H9 (cell line): Measurements from ENCODE around the gene AKT1. TPM values are rescaled to one million over a fixed set of nuclear protein-coding genes. Genes with fewer than 3 reads are reported as not detected.

Experiments
- DNase-seq: peaks from one replicate; pipeline ENCODE4 v3.0.0-alpha.2; 2017
- H2AFZ ChIP-seq: one replicate; pipeline ENCODE4 v1.6.1; 2013; ENCODE audit warnings: mild to moderate bottlenecking, low read length, control low read depth, moderate library complexity
- H2AK5ac ChIP-seq: 2 replicates; pipeline ENCODE4 v1.6.1; 2013; ENCODE audit warnings: low read length, control low read depth, mixed read lengths; ENCODE audit not compliant: insufficient read length
- H2BK120ac ChIP-seq: one replicate; pipeline ENCODE4 v1.6.1; 2013; ENCODE audit warnings: low read depth, mild to moderate bottlenecking, low read length, control low read depth, inconsistent platforms; ENCODE audit not compliant: poor library complexity, severe bottlenecking
- H2BK12ac ChIP-seq: 2 replicates; pipeline ENCODE4 v1.6.1; 2013; ENCODE audit warnings: low read length, control low read depth, mixed read lengths, low read depth; ENCODE audit not compliant: insufficient read length
- H2BK15ac ChIP-seq: 2 replicates; pipeline ENCODE4 v1.6.1; 2013; ENCODE audit warnings: low read depth, low read length, control low read depth
- H2BK20ac ChIP-seq: one replicate; pipeline ENCODE4 v1.6.1; 2013; ENCODE audit warnings: low read depth, mild to moderate bottlenecking, low read length, control low read depth, inconsistent platforms; ENCODE audit not compliant: poor library complexity, severe bottlenecking
- H2BK5ac ChIP-seq: 2 replicates; pipeline ENCODE4 v1.6.1; 2013; ENCODE audit warnings: low read length, control low read depth, mixed read lengths; ENCODE audit not compliant: insufficient read length
- H3K14ac ChIP-seq: 2 replicates; pipeline ENCODE4 v1.6.1; 2013; ENCODE audit warnings: low read length, control low read depth; ENCODE audit not compliant: insufficient read depth
- H3K18ac ChIP-seq: 2 replicates; pipeline ENCODE4 v1.6.1; 2013; ENCODE audit warnings: low read depth, mild to moderate bottlenecking, mixed read lengths, low read length, control low read depth; ENCODE audit not compliant: insufficient read length
- H3K23ac ChIP-seq: 2 replicates; pipeline ENCODE4 v1.6.1; 2013; ENCODE audit warnings: low read length, control low read depth, mixed read lengths, low read depth; ENCODE audit not compliant: insufficient read length
- H3K23me2 ChIP-seq: 2 replicates; pipeline ENCODE4 v1.6.1; 2013; ENCODE audit warnings: low read depth, mild to moderate bottlenecking, mixed read lengths, low read length, control low read depth; ENCODE audit not compliant: insufficient read length, poor library complexity, severe bottlenecking
- H3K27ac ChIP-seq: 2 replicates; pipeline ENCODE4 v1.5.1; 2013; ENCODE audit warnings: low read length, control low read depth, mixed read lengths, low read depth; ENCODE audit not compliant: insufficient read length
- H3K27me3 ChIP-seq: 2 replicates; pipeline ENCODE4 v1.6.1; 2013; ENCODE audit warnings: low read length, control low read depth, inconsistent platforms; ENCODE audit not compliant: insufficient read depth
- H3K4ac ChIP-seq: 2 replicates; pipeline ENCODE4 v1.6.1; 2013; ENCODE audit warnings: low read depth, mild to moderate bottlenecking, control low read depth, inconsistent platforms, low read length, moderate library complexity
- H3K4me1 ChIP-seq: 2 replicates; pipeline ENCODE4 v1.6.1; 2013; ENCODE audit warnings: low read length, control low read depth, inconsistent platforms; ENCODE audit not compliant: insufficient read depth
- H3K4me2 ChIP-seq: 2 replicates; pipeline ENCODE4 v1.6.1; 2013; ENCODE audit warnings: low read length, control low read depth, mixed read lengths; ENCODE audit not compliant: insufficient read length, insufficient read depth
- H3K56ac ChIP-seq: 2 replicates; pipeline ENCODE4 v1.6.1; 2013; ENCODE audit warnings: low read depth, mild to moderate bottlenecking, mixed read lengths, low read length, control low read depth; ENCODE audit not compliant: insufficient read length
- H3K79me1 ChIP-seq: 2 replicates; pipeline ENCODE4 v1.6.1; 2013; ENCODE audit warnings: low read depth, mild to moderate bottlenecking, moderate library complexity, low read length, control low read depth, inconsistent platforms; ENCODE audit not compliant: insufficient read depth, poor library complexity, severe bottlenecking
- H3K79me2 ChIP-seq: 2 replicates; pipeline ENCODE4 v1.6.1; 2013; ENCODE audit warnings: low read length, control low read depth, inconsistent platforms; ENCODE audit not compliant: insufficient read depth
- H3K9ac ChIP-seq: 2 replicates; pipeline ENCODE4 v1.6.1; 2013; ENCODE audit warnings: low read length, control low read depth, mixed read lengths; ENCODE audit not compliant: insufficient read length; ENCODE audit errors: extremely low read depth
- H3K9me3 ChIP-seq: one replicate; pipeline ENCODE4 v1.6.1; 2013; ENCODE audit warnings: low read depth, low read length, inconsistent platforms; ENCODE audit not compliant: control insufficient read depth
- H3T11ph ChIP-seq: one replicate; pipeline ENCODE4 v1.6.1; 2013; ENCODE audit warnings: mild to moderate bottlenecking, low read length, control low read depth, inconsistent platforms
- H4K20me1 ChIP-seq: one replicate; pipeline ENCODE4 v1.6.1; 2013; ENCODE audit not compliant: control insufficient read depth, insufficient read length, insufficient read depth
- H4K5ac ChIP-seq: 2 replicates; pipeline ENCODE4 v1.6.1; 2013; ENCODE audit warnings: low read depth, mild to moderate bottlenecking, mixed read lengths, low read length, control low read depth; ENCODE audit not compliant: insufficient read length
- H4K8ac ChIP-seq: replicated peaks from 2 replicates; pipeline ENCODE4 v1.6.1; 2013; ENCODE audit warnings: low read length, control low read depth, mixed read lengths, low read depth; ENCODE audit not compliant: insufficient read length
- H4K91ac ChIP-seq: 2 replicates; pipeline ENCODE4 v1.6.1; 2013; ENCODE audit warnings: low read depth, mild to moderate bottlenecking, moderate library complexity, mixed read lengths, low read length, control low read depth; ENCODE audit not compliant: insufficient read length
- H3K27ac Mint-ChIP-seq, 3 experiments: 2 replicates in 2 of 3; 3 replicates in 1 of 3; pipeline ENCODE4 v1.8.0; 2020 to 2021; ENCODE audit warnings: mixed read lengths in 3 of 3, mild to moderate bottlenecking in 1 of 3, moderate library complexity in 1 of 3
- H3K27me3 Mint-ChIP-seq: 2 replicates; pipeline ENCODE4 v1.8.0; 2021; ENCODE audit warnings: low read depth, mild to moderate bottlenecking, moderate library complexity, mixed read lengths
- H3K36me3 Mint-ChIP-seq, 3 experiments: 2 replicates in 2 of 3; 3 replicates in 1 of 3; pipeline ENCODE4 v1.8.0; 2020 to 2021; ENCODE audit warnings: low read depth in 3 of 3, mixed read lengths in 3 of 3; ENCODE audit not compliant: insufficient read depth in 1 of 3
- H3K4me1 Mint-ChIP-seq, 2 experiments: 2 replicates each; pipeline ENCODE4 v1.8.0; 2020; ENCODE audit warnings: mixed read lengths in 2 of 2
- H3K4me3 Mint-ChIP-seq, 2 experiments: 2 replicates in 1 of 2; 3 replicates in 1 of 2; pipeline ENCODE4 v1.8.0; 2020 to 2021; ENCODE audit warnings: mild to moderate bottlenecking in 2 of 2, mixed read lengths in 2 of 2, moderate library complexity in 1 of 2
- H3K9me3 Mint-ChIP-seq, 2 experiments: 2 replicates in 1 of 2; 3 replicates in 1 of 2; pipeline ENCODE4 v1.8.0; 2020; ENCODE audit warnings: mild to moderate bottlenecking in 2 of 2, mixed read lengths in 2 of 2, moderate library complexity in 1 of 2
- WGBS: extraction: QIAGEN DNeasy Blood & Tissue Kit; methylation state at CpG from one replicate; pipeline ENCODE4 v1.1.7; 2013; ENCODE audit warnings: missing lambda C conversion rate, low lambda C conversion rate, mixed read lengths; ENCODE audit not compliant: insufficient read length; ENCODE audit errors: extremely low coverage; 5-methylcytosine and 5-hydroxymethylcytosine counted together
- total RNA-seq: library from RNA; stranded (reverse); gene quantifications from 2 replicates; pipeline ENCODE4 v1.2.1, GENCODE V29; 2021
- TF ChIP-seq, protein P1 (sequence below): fragments of 200-600 bp; sonication (generic); conservative IDR thresholded peaks from 3 replicates; pipeline ENCODE4 v1.8.0; 2021; ENCODE audit warnings: antibody characterized with exemption, mild to moderate bottlenecking

AKT1 gene
- total RNA-seq, 1 experiment from 2014 or later, result 101 TPM

GRCh38 chr14:104755621-104756020 lies 39.9 kb downstream of the AKT1 start:
- Histone ChIP-seq H2AFZ (no peak overlapping the region), H3K18ac (no peak overlapping the region), H2AK5ac (no peak overlapping the region), H3K9ac (no peak overlapping the region), H3K4me1 (no peaks in the 10 kb centered on the region; the same call in 1 of the 2 replicates), H2BK20ac (no peak overlapping the region), H3K23ac (no peak overlapping the region), H3K23me2 (peaks cover 12% of the 10 kb centered on the region), H3T11ph (no peak overlapping the region), H3K9me3 (no peaks in the 10 kb centered on the region), H2BK12ac (no peak overlapping the region), H4K20me1 (no peaks in the 10 kb centered on the region), H3K27ac (no peak overlapping the region), H4K8ac (no peak overlapping the region), H3K56ac (no peak overlapping the region), H3K27me3 (no peaks in the 10 kb centered on the region), H3K4me2 (no peak overlapping the region), H4K5ac (no peak overlapping the region), H2BK5ac (no peak overlapping the region), H3K79me1 (peaks cover 3% of the 10 kb centered on the region), H3K4ac (no peak overlapping the region), H2BK120ac (no peak overlapping the region), H2BK15ac (no peak overlapping the region), H3K79me2 (peaks cover 16% of the 10 kb centered on the region; the same call in 1 of the 2 replicates), H4K91ac (no peak overlapping the region), H3K14ac (no peak overlapping the region)
- Mint-ChIP-seq H3K36me3 (peaks cover 29 to 63% (median 57%) of the 10 kb centered on the region in 3 experiments; a peak in 6 of 7 replicates), H3K27me3 (peaks cover 3% of the 10 kb centered on the region; the same call in 1 of the 2 replicates), H3K9me3 (peaks cover 6 to 10% of the 10 kb centered on the region in 2 experiments), H3K27ac (no peak overlapping the region), H3K4me3 (no peak overlapping the region), H3K4me1 (peaks cover 12 to 23% of the 10 kb centered on the region in 2 experiments)
- DNase-seq, result no peak
- TF ChIP-seq, protein P1, sequence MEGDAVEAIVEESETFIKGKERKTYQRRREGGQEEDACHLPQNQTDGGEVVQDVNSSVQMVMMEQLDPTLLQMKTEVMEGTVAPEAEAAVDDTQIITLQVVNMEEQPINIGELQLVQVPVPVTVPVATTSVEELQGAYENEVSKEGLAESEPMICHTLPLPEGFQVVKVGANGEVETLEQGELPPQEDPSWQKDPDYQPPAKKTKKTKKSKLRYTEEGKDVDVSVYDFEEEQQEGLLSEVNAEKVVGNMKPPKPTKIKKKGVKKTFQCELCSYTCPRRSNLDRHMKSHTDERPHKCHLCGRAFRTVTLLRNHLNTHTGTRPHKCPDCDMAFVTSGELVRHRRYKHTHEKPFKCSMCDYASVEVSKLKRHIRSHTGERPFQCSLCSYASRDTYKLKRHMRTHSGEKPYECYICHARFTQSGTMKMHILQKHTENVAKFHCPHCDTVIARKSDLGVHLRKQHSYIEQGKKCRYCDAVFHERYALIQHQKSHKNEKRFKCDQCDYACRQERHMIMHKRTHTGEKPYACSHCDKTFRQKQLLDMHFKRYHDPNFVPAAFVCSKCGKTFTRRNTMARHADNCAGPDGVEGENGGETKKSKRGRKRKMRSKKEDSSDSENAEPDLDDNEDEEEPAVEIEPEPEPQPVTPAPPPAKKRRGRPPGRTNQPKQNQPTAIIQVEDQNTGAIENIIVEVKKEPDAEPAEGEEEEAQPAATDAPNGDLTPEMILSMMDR, result no peak
- WGBS, result no CpG with 5 or more reads among the region's 11 CpGs
